Stimulated activated CD8-positive, alpha-beta memory T cell treated with anti-CD3 and anti-CD28 coated beads, Interleukin-15, amount 100 ng/mL, for 1 hour (primary cell): ENCODE results near the gene ZFYVE16.
"Not testable (repeated sequence)": the region's sequence is repeated elsewhere in the genome, so short reads cannot be mapped to it uniquely, and the experiment has no call there.

Source experiments
- DNase-seq: peaks from one replicate; pipeline ENCODE4 v3.0.0-alpha.2; 2020; ENCODE audit warnings: low read depth

ZFYVE16 gene

DNA sequence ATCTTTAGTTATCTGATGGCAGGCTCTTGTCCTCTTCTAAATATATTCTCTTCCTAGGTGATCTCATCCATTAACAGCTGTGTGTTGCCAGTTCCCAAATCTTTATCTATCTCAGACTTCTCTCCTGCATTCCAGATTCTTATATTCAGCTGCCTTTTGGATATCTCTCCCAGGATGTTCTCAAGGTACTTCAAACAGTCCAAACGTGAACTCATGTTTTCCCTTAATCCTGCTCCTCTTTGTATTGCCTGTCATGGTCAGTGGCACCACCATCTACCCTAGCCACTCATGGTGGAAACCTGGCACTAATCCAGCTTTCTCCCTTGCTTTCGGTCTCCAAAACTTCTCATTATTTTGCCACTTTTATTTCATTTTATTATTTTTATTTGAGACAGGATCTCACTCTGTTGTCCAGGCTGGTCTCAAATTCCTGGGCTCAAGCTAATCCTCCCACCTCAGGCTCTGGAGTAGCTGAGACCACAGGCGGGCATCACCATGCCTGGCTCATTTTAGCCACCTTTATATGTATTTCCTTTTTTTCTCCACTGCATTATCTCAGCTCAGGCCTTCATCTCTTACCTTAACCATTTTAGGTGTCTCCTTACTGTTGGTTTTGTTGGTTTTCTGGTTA is 3.8 kb downstream of the ZFYVE16 start:
- DNase-seq: no peak

DNA sequence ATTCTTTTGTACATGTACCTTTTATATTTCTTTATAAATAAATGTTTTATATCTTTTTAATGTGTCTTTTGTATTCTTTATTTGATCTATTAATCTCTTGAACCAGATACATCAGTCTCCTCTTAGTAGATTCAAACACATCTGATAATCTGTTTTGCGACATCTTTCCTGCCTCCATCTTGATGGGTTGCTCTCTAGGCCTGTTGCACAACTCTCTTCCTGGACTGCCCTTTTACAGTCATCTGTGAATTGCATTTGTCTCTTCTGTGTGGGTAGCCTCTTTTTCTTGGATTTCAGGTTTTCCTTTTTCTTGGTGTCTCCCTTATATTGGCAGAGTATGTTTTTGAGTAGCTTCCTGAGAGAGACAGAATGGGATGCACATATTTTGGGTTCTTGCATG is 6.2 kb downstream of the ZFYVE16 start:
- no peak for DNase-seq

DNA sequence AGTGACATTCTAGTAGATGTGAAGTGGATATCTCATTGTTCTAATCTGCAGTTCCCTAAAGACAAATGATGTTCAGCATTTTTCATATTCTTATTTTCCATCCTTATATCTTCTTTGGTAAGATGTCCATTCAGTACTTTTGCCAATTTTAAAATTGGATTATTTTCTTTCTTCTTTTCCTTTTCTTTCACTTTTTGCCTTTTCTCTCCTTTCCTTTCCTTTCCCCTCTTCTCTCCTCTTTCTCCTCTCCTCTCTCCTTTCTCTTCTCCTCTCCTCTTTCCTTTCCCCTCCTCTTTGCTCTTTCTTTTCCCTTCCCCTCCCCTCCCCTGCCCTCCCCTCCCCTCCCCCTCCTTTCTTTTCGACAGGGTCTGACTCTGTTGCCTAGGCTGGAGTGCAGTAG is 10.1 kb downstream of the ZFYVE16 start:
- no peak for DNase-seq

DNA sequence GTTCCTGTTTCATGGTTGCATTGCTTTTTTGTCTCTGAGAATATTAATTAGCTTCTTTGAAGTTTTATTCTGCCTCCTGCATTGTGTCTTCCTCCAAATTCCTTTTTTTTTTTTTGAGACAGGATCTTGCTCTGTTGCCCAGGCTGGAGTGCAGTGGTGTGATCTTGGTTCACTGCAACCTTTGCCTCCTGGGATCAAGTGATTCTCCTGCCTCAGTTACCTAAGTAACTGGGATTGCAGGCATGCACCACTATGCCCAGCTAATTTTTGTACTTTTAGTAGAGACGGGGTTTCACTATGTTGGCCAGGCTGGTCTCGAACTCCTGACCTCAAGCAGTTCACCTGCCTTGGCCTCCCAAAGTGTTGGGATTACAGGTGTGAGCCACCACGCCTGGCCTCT is 16.5 kb downstream of the ZFYVE16 start:
- not testable (repeated sequence) for DNase-seq

DNA sequence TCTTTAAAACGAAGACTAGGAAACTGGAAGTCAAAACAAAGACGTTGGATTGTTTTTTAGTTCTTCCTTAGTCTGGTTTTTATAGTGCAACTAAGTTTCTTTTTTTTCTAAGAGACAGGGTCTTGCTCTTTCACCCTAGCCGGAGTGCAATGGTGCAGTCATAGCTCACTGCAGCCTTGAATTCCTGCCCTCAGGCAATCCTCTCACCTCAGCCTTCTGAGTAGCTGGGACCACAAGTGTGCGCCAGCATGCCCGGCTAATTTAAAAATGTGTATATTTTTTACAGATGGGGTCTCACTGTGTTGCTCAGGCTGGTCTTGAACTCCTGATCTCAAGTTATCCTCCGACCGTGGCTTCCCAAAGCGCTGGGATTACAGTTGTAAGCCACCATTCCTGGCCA is 27.6 kb downstream of the ZFYVE16 start:
- no peak for DNase-seq

DNA sequence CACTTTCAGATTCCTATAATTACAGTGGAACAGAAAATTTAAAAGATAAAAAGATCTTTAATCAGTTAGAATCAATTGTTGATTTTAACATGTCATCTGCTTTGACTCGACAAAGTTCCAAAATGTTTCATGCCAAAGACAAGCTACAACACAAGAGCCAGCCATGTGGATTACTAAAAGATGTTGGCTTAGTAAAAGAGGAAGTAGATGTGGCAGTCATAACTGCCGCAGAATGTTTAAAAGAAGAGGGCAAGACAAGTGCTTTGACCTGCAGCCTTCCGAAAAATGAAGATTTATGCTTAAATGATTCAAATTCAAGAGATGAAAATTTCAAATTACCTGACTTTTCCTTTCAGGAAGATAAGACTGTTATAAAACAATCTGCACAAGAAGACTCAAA is 29.5 kb downstream of the ZFYVE16 start:
- no peak for DNase-seq

DNA sequence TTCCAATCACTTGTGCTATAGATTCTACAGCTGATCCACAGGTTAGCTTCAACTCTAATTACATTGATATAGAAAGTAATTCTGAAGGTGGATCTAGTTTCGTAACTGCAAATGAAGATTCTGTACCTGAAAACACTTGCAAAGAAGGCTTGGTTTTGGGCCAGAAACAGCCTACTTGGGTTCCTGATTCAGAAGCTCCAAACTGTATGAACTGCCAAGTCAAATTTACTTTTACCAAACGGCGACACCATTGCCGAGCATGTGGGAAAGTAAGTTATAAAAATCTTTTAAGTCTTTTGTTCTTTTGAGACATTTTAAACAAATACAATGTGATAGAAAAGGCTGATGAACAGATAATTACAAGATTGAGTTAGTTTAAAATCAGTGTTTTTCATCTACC is 30.9 kb downstream of the ZFYVE16 start:
- DNase-seq: no peak

DNA sequence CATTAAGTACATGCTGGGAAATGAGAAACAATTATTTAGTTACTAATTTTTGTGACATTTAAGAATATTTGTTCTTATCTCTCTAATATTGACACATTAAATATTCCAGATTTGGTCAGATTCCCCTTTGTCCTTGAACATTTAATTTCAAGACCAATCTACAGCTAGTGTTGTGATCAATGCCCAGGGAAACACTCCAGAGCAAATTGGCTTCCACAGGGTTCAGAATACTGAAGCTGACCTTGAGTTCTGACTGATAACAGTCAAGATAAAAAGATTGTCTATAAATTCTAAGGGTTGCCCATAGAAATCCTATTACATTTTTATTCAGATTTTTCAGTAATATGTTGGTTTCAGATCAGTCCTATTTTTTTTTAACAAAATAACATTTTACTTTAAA is 31.3 kb downstream of the ZFYVE16 start:
- DNase-seq: no peak

DNA sequence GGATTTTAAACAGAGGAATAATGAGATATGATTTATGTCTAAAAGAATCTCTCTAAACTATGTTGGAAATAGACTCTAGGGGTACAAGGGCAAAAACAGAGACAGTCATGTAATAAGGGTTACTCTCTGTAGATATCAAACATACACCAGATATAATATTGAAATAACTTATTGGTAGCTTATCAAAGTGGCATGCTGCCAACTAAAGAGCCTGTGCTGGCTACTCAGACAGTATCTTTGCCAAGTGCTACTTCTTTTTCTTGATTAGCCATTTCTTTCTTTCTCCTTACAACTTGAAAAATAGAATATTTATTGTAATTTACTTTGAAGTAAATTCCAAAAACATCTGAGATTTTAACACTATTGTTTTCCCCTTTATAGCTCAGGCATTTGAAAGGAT is 34.9 kb downstream of the ZFYVE16 start:
- no peak for DNase-seq

DNA sequence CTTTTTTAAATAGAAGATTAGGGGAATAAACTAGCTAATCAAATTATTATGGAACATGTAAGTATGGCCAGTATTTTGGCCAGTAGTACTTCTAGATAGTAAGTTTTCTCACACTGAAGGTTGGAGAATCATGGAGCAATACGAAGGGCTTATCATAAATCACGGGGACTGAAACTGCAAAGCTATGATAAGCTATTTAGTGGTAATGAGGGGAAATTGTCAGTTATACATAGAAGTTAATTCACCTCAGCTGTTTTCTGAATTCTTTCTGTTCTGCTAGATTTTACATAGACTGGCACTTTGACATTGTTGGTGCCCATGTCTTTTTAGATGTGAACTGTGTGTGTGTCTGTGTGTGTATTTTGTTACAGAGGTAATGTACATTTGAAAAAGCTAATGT is 45.5 kb downstream of the ZFYVE16 start:
- no peak for DNase-seq

DNA sequence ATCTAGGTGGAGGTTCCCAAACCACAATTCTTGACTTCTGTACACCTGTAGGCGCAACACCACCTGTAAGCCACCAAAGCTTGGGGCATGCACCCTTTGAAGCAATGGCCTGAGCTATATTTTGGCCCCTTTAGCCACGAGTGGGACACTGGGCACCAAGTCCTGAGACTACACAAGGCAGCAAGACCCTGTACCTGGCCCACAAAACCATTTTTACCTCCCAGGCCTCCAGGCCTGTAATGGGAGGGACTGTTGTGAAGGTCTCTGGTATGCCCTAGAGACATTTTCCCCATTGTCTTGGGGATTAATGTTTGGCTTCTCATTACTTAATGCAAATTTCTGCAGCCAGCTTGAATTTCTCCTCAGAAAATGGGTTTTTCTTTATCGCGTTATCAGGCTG is 55.4 kb downstream of the ZFYVE16 start:
- no peak for DNase-seq

DNA sequence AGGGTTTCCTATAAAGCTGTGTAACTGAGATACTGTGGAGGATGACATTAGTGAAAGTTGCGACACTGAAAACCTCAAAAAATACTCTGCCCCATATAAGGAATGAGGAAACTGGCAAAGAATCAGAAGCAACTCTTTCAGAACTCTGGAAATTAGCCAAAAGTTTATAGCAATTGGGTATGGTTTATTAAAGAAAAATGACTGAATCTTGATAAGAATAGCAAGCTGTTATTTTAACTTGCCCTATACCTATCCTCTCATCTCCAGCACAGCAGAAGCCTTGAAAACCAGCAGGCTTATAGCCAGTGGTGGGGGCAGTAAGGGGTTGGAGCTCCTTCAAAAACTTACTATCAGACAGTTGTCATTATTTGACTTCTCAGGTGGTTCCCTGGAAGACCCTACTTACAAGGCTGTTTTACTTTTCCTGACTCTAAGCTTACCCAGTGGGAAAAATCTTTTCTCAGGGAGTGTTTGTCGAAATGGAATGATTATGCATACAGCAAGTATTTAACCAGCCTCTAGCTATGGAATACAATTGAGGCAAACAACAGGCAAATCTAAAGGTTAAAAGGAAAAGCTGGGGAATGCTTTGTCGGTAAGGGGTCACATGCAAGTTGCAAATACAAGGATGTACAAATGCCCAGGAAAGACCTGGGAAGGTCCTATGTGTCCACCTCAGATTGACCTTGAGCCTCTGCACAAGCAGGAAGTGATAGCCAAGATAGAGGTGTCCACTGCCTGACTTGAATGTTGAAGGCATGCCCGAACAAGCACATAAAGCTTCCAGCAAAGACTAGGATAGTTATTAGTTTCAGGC is 59.0 kb downstream of the ZFYVE16 start:
- DNase-seq: no peak

DNA sequence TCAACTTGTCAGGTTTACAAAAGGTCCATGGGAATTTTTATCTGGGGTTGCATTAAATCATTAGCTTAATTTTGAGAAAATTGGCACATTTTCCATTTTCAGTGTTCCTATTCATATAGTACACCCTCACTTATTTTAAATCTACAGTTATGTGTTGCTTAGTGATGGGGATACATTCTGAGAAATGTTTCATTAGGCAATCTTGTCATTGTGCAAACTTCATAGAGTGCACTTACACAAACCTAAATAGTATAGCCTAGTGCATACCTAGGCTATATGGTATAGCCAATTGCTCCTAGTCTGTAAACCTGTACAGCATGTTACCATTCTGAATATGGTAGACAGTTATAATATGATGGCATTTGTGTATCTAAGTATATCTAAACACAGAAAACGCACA is 60.3 kb downstream of the ZFYVE16 start:
- DNase-seq: no peak

DNA sequence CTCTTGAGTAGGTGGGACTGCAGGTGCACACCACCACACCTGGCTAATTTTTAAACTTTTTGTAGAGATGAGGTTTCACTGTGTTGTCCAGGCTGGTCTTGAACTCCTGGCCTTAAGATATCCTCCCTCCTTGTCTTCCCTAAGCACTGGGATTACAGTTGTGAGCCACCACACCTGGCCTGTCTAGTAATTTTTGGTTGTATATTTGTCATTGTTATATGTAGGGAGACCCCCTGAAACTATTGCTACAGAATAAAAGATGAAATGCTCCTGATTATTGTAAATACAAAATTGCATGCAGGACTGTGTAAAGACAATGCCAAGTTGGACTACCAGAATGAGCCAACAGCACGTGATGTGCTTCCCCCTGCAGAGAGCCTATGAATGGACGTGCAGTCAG is 62.8 kb downstream of the ZFYVE16 start:
- DNase-seq: not testable (repeated sequence)

DNA sequence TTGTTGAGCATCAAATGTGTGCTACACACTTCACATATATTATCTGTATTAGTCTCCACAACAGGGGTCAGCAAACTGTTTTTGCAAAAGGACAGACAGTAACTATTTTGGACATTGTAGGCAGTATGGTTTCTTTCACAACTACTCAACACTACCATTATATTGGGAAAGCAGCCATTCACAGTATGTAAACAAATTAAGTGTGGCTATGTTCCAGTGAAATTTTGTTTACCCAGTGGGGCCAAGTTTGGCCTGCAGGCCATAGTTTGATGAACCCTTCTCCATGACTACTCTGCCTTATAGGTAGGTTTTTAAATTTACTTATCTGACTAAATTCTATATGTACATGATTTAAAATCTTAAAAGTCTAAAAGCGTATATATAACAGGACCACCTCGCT is 67.1 kb downstream of the ZFYVE16 start:
- no peak for DNase-seq

DNA sequence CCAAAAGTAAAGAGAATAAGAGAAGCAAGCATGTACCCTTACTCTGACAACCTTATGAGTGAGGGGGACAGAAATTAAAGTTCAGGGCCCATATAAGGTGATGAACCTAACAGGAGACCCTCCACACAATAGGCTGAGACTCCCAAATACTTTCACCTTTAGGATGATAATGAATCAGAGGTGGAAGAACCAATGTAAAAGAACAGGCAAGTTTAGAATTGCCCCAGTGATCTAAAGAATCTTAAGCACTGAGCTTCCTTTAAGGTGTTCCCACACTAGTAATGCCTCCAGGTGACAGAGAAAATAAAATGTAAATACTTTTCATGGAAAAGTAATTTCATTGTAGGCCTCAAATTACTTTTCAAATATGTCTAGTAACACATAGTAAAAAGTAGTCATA is 71.8 kb downstream of the ZFYVE16 start:
- DNase-seq: no peak

DNA sequence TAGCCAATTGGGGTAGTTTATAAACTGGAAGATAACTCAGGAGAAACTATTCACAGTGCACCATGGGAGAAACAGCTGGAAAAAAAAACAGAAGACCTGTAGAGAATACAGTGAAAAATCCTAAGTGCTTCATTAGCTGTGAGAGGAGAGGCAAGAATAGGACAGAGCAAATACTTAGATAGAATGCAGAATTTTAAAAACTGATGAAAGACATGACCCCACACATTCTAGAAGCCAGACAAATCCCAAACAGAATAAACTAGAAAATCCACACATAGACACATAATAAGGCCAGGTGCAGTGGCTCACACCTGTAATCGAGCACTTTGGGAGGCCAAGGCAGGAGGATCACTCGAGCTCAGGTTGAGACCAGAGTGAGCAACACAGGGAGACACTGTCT is 72.5 kb downstream of the ZFYVE16 start:
- DNase-seq: no peak

DNA sequence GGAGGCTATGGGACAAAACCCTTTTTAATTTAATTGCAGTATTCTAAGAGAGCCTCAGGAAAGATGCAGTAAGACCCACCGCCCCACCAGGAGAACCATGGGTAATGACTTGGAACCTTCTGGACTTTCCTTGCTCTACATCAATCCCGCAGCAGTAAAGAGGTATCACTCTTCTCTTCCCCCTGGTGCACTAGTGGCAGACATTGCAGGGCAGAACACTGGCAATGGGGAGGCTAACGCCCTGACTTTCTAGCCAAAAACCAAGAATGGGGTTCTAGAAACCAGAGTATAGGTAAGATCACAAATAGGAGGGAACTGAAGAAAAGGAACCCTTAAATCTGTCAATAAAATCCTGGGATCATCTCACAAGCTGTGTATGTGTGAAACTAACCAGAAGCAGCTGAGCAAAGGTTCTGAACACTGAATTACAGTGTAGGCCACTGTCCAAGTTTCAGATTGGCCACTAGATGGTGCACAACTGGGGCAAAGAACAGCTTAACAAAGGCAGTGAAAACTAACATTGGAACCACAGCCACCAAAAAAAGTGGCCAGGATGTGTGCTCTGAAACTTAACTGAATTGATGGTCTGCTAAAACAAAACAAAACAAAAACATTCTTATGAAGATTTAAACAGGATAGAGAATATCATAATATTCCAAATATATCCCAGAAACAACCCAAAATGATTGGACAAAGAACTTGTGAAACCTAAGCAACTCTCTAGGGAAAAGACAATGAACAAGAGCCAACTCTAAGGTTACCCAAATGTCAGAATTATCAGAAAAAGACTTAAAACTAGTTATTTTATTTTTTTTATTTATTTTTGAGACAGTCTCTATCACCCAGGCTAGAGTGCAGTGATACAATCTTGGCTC is 73.4 kb downstream of the ZFYVE16 start:
- DNase-seq: no peak

DNA sequence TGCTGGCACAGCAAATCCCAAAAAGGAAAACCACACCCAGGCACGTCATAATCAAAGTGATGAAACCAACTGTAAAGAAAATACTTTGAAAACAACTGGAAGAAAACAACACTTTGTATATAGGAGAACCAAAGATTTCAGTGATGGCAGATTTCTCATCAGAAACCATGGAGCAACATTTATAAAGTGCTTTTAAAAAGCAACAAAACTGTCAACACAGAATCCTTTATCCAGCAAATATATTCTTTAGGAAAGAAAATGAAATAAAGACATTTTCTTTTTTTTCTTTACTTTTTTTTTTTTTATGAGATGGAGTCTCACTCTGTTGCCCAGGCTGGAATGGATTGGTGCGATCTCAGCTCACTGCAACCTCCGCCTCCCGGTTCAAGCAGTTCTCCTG is 74.7 kb downstream of the ZFYVE16 start:
- DNase-seq: no peak

DNA sequence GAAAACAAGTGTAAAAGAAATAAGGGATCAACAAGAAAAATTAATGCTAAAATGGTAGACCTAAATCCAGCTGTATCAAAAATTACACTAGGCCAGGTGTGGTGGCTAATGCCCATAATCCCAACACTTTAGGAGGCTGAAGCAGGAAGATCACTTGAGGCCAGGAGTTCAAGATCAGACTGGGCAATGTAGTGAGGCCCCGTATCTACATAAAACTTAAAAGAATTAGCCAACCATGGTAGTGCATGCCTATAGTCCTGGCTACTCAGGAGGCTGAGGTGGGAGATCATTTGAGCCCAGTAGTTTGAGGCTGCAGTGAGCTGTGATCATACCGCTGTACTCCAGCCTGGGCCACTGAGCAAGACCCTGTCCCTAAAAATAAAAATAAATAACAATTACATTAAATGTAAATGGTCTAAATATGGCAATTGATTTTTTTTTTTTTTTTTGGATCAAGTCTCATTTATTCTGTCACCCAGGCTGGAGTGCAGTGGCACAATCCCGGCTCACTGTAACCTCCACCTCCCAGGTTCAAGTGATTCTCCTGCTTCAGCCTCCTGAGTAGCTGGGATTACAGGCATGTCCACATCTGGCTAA is 75.9 kb downstream of the ZFYVE16 start:
- no peak for DNase-seq

DNA sequence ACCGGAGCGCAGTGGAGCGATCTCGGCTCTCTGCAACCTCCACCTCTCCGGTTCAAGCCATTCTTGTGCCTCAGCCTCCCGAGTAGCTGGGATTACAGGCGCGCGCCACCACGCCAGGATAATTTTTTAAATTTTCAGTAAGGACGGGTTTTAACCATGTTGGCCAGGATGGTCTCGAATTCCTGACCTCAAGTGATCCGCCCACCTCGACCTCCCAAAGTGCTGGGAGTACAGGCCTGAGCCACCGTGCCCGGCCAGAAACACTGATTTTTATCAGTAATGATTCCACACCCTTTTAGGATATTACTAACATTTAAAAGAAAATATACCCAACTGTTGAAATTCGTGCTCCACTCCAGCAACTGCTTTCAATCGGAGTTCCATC is 79.6 kb downstream of the ZFYVE16 start:
- no peak for DNase-seq
